ENCODE measurements around the gene TEK.
"Not testable (repeated sequence)": the region's sequence is repeated elsewhere in the genome, so short reads cannot be mapped to it uniquely, and the experiment has no call there.

The TEK gene

DNA sequence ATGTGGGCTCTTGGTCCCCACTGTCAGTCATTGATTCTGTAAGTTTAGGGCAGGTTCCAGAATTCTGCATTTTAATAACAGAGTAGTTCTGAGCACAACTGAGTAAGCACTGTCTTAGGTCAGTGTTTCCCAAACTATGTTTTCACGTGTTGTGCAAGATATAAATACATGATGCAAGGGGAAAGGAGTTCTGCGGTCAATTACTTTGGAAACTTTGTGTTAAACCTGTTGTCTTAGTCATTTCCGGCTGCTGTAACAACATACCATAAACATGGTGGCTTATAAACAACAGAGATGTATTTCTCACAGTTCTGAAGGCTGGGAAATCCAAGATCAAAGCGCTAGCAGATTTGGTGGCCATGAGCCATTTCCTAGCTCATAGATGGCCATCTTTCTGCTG lies 118.2 kb downstream of the TEK start:
- no peak for DNase-seq (ENCODE audit: low spot score)

DNA sequence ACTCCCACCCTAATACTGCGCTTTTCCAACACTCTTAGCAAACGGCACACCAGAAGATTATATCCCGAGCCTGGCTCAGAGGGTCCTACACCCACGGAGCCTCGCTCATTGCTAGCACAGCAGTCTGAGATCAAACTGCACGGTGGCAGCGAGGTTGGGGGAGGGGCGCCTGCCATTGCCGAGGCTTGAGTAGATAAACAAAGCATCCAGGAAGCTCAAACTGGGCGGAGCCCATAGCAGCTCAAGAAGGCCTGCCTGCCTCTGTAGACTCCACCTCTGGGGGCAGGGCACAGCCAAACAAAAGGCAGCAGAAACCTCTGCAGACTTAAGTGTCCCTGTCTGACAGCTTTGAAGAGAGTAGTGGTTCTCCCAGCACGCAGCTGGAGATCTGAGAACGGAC lies 130.6 kb downstream of the TEK start:
- not testable (repeated sequence) for DNase-seq (ENCODE audit: low spot score)

DNA sequence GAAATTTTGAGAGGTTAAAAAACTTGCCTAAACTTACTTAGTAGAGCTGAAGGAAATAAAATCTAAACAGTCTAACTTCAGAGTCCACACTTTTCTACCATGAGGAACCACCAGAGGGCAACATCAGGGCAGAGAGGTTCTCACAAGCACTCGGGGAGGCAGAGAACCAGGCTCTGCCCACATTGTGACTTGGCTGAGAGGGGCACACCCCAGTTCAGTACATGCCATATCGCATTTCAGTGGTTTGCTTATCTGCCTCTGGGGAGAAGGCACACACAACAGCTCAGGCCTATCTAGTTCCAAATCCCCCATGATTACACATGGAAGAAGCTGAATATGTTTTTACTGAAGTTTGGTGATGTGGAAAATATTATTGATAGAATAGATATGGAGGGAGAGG lies 138.7 kb downstream of the TEK start:
- peak; percentile 2 for DNase-seq (ENCODE audit: low spot score)

DNA sequence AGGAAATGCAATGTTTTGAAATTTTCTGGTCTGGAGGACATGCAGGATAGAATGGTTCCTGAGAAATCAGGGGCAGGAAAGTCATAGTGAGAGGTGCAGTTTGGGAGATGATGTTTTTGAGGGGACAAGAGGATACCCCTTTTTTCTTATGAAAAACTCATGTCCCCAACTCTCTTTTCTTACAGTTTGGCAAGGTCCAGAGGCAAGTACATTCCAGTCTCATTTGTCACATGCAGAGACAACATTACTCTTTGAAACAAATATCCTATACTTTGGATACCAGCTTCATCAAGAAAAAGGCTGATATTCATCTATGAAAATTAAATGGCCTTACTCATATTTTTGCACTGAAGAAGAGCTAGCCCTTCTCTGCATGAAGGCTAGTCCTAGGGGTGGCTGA lies 139.7 kb downstream of the TEK start:
- DNase-seq (ENCODE audit: low spot score): no peak

DNA sequence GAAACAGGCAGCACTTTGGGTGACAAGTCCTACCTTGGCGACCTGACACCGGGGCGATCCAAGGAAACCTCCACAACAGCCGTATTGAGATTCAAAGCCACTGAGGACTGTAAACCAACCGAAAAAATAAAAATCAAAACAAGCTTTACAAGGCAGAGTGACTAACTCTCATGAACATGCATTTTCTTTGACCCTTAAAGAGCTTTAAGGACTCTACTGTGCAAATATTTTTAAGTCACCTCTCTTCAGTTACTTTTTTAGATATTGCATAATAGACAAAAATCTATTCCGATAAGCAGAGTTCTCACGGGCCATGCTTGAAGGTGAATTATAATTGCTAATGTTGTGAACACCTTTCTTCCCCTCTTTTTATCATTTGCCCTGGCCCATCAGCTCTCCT lies 149.6 kb downstream of the TEK start:
- DNase-seq (ENCODE audit: low spot score): no peak

DNA sequence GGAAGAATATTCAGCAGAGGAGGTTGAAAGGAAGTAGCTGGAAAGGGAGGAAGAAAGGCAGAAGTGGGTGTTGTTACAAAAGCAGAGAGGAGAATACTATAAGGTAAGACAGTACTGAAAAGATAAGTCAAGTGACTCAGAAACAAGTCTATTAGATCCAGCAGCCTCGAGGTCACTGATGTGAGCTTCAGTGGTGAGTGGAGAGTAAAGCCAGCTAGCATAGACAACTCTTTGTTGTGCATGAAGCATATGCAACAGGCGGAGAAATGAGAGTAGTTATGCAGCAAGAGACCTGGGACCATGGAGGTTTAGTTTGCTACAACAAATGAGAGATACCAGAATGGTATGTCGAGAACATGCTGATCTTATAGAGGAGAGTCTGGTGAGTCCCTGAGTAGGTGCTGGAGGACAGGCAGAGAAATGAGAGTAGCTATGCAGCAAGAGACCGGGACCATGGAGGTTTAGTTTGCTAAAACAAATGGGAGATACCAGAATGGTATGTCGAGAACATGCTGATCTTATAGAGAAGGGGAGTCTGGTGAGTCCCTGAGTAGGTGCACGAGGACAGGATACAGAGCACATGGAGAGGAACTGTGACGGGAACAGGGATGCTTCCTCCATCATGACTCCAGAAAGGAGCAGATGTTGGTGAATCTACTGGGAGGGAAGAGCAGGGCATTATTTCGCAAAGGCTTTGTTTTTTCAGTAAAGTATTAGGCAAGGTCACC lies 151.9 kb downstream of the TEK start:
- DNase-seq (ENCODE audit: low spot score): no peak

DNA sequence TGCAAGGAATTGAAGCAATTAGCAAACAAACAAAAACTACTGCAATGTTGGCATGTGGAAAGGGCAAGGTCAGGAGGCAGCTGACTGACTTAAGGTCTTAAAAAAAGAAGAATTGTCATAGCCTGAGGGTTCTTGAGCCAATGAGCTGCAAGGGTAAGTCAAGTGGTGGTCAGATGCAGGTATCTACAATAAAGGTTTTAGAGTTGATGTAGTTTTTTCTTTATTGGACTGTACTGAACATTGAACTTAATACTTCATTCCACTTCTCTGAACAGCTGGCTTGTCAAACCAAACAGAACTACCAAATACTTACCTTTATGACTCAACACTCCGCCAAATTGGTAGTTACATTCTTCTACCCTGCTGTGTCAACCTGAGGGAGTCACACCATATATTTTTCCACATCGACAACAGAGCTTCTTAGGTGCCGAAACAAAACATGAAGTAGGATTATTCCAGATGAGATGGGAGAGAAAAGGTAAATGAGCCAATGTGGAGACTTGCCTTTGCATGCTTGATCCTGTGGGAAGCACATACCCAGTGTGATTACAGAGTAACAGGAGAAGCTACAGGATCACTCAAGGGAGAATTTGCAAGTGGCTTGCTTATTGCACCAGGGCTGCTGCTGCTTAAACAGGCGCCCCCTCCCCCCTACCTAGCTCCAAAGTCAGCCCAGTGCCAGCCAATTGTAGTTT lies 152.6 kb downstream of the TEK start:
- no peak for DNase-seq (ENCODE audit: low spot score)

DNA sequence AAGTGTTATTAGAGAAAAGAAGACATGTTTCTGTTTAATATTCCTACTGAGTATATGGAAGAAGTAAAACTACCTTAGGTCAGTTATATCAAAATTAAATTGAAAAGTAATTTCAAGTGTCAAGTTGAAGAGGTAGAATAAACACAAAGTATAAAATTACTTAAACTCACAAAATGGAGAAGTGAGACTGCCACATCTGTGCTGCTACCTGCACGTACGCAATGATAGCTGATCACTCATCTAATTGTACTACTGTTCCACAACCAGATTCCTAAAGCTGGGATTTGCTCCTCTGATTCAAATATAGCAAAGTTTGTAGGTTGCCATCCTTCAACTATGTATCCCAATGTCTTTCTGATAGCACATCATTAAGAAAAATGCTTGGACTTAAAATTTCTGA lies 163.1 kb downstream of the TEK start:
- no peak for DNase-seq (ENCODE audit: low spot score)

DNA sequence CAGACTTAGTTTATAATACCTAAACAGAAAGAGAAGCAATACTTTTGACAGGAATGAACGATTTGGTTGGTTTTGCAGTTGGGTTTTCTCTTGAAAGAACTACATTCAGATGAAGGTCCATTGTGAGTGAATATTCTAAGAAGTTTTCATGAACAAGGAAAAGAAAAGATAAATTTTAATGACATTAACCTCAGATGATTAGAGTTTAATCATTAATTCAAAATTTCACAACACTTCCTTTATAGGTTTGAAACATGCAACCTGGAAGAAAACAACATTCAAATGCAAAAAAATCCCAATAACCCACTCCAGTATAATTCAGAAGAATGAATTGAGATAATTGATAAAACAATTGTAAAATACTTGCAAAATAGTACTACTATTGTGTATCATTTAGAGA lies 164.2 kb downstream of the TEK start:
- no peak for DNase-seq (ENCODE audit: low spot score)

DNA sequence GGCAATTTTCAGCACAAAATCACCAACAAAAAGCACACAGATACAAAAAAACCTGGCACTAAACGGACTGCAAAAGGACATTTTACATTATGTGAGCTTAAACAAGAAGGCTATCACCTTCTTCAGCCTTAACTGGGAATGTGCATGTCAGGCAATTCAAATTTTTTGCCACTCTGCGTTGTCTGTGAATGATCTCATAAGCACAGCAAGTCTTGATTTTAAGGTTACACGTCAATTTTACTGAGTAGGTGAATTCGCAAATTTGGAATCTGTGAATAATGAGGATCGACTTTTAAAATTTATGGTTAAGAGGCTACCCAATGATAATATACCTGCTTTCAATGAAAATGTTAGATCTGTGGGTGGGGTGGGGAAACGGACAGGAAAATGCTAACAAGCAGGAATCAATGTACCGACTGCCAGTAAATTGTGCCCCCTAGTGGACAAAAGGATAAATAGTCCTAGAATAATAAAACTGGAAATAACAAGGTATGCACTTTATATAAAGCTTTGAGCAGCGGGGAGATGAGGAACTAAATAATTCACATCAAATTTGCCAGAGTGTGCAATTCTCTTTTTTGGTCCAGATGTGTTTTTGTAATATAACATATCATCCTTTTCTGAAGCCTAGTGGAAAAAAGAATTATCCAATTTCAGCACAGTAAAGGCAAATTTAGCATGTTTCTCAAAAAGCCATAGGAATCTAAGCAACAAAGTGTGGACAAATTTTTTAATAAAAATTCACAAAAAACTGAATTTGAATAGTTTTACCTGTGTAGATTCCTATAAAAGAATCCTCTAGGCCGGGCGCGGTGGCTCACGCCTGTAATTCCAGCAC lies 167.4 kb downstream of the TEK start:
- peak; percentile 6 for DNase-seq (ENCODE audit: low spot score)

DNA sequence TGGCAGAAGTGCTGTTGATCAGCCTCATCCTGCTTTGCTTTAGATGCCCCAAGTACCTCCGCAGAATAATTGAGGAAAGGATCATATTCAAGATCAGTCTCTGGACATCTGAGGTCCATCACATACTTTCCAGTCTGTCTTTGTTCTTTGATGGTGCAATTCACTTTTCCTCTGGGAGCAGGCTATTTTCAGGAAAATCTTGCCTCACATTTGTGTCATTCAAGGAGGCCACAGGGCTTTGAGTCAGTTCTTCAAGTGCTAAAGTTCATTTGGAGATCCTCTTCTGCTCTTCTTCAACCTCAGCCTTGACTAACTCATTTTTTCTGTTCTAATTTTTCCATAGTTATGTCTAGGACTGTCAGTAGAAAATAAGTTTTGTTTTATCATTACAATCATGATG lies 169.3 kb downstream of the TEK start:
- no peak for DNase-seq (ENCODE audit: low spot score)

DNA sequence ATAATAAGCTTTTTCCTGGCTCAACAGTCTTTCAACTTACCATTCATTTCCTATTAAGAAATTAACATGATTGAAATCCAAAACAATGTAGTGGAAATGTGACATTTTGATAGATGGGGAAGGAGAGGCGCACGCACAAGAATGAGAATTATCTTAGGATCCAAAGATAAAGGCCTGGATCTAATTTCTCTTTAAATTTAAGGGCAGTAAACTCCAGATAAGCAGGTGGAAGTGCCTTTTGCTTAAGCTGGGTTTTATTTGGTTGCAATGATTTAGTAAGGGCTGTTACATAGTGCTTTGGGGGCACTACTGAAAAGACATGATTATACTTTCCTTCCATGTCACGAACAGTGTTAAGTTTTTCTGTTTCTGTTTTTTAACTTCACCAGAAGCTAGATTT lies 170.6 kb downstream of the TEK start:
- no peak for DNase-seq (ENCODE audit: low spot score)
